C4-2B (cell line): ENCODE data around the gene PAK4.

Experiments used
- ZFX ChIP-seq: fragments of 450-650 bp; IDR thresholded peaks from 2 replicates; pipeline ENCODE4 v1.6.1; 2017
- TF ChIP-seq, protein P1 (sequence below): fragments of 450-650 bp; conservative IDR thresholded peaks from 2 replicates; pipeline ENCODE4 v1.5.1; 2017; ENCODE audit warnings: mild to moderate bottlenecking

DNA sequence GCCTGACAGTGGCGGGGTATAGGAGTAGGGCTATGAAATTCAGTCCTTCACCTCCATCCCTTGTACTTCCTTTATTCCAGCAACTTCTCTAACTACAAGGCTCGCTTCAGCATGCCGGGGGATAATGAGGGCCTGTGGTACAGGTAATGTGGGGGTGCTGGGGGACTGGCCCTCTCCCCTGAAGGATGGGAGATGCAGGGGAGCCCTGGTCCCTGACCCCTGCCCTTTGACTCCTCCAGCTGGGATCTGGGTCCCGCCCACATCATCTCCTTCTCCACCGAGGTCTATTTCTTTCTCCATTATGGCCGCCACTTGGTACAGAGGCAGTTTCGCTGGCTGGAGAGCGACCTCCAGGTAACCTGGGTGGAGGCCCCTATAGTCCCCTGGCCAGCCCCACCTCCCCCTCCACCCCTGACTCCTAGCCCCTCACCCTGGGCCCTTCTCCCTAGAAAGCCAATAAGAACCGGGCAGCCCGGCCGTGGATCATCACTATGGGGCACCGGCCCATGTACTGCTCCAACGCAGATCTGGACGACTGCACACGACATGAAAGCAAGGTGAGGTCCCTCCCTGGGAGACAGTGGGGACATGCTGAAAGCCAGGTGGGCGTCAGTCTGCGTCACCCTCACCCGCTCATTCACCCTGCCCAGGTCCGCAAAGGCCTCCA lies 25.0 kb upstream of the PAK4 start:
- TF ChIP-seq, protein P1, sequence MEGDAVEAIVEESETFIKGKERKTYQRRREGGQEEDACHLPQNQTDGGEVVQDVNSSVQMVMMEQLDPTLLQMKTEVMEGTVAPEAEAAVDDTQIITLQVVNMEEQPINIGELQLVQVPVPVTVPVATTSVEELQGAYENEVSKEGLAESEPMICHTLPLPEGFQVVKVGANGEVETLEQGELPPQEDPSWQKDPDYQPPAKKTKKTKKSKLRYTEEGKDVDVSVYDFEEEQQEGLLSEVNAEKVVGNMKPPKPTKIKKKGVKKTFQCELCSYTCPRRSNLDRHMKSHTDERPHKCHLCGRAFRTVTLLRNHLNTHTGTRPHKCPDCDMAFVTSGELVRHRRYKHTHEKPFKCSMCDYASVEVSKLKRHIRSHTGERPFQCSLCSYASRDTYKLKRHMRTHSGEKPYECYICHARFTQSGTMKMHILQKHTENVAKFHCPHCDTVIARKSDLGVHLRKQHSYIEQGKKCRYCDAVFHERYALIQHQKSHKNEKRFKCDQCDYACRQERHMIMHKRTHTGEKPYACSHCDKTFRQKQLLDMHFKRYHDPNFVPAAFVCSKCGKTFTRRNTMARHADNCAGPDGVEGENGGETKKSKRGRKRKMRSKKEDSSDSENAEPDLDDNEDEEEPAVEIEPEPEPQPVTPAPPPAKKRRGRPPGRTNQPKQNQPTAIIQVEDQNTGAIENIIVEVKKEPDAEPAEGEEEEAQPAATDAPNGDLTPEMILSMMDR, result no peak
- no peak for TF ChIP-seq ZFX
